ENCODE results near the gene CELF2.

CELF2 gene

DNA sequence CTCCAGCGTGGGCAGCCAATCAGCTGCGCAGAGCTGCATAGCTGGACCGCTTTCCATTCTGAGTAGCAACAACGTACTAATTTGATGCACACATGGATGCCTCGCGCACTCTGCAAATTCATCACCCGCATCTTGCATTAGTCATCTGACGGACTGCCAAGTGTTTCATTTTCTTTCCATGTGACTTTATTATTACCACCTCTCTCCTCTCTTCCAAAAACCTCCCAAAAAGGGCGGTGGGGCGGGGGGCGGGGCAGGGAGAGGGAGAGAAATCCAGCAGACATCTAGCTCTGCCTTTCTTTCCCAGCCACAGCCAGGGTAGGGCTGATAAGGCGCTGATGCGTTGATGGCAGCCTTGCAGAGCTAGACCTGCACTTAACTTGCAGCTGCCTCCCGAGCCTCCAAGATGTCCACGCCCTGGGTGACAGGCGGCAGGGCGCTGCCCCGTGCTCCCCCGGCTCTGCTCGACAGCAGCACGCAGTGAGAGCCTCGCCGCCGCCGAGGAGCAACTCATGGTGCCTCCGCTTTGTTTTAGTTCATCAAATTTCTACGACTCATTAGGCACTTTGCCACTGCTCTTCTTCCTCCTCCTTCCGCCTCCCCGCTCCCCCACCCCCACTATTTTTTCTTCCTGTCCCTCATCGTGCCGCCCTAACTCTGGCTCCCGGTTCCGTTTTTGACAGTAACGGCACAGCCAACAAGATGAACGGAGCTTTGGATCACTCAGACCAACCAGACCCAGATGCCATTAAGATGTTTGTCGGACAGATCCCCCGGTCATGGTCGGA is 147.3 kb downstream of the CELF2 start:
- Histone ChIP-seq H3K4me3 (ENCODE audit: low read depth, low read length) (peak overlapping the region; percentile 90), H2AFZ (ENCODE audit: low read length, unreplicated experiment) (peak overlapping the region; percentile 77)

DNA sequence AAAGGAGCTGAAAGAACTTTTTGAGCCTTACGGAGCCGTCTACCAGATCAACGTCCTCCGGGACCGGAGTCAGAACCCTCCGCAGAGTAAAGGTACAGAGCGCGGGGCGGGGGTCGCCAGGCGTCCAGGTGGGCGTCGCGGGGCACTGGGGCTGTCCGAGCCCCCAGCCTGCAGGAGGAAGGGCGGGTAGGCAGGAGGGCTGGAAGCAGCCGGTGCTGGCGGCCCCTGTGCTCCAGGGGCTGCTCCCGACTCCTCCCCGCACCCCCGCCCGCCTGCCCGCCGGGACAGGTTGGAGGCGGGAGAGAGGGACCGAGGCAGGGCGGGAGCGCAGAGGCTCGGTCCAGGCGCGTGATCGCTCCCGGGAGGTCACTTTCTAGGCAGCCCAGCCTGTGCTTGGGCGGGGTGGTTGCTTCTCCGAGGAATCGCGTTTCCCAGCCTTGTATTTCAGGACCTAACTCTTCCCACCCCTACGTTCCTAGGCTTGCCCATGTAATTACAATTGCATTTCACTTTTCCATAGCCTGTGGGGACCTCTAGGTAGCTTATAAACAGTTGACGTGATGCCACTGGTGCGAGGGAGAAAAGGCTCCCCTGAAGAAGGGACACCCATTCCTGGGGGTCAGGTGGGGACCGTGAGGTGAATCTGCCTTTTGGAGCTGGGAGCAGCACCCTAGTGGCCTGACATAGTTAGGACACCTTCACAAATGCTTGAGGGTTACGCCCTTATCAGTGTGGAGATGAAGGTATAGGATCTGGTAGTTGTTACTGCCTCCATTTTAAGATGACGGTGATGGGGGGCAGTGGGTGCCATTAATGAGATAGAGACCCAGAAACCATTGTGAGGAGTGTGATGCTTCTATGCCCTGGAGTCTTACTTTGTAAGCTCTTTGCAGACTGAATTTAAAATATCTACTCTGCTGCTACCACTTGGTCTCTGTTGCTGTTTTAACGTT is 148.2 kb downstream of the CELF2 start:
- Histone ChIP-seq H3K27ac (ENCODE audit: low read depth, low read length) (peak overlapping the region; percentile 47; the same call in 1 of the 2 replicates), H2AFZ (ENCODE audit: low read length, unreplicated experiment) (peak overlapping the region; percentile 77), H3K4me1 (ENCODE audit: control insufficient read depth, insufficient read depth, low read length, unreplicated experiment) (peaks cover 3% of the 10 kb centered on the region), H3K4me3 (ENCODE audit: low read depth, low read length) (peak overlapping the region; percentile 90), H3K36me3 (ENCODE audit: insufficient read depth, low read length) (no peaks in the 10 kb centered on the region), H3K79me2 (ENCODE audit: control insufficient read depth, insufficient read depth, low read length, unreplicated experiment) (no peaks in the 10 kb centered on the region), H3K27me3 (ENCODE audit: insufficient read depth, low read length) (no peaks in the 10 kb centered on the region)

More for the DNA sequence above, 147.3 kb downstream of the CELF2 start:
- no peaks in the 10 kb centered on the region for H3K27me3 ChIP-seq (ENCODE audit: insufficient read depth, low read length)
- no peaks in the 10 kb centered on the region for H3K36me3 ChIP-seq (ENCODE audit: insufficient read depth, low read length)
- peaks cover 3% of the 10 kb centered on the region for H3K4me1 ChIP-seq (ENCODE audit: control insufficient read depth, insufficient read depth, low read length, unreplicated experiment)
- H3K27ac ChIP-seq (ENCODE audit: low read depth, low read length): peak overlapping the region; percentile 47; the same call in 1 of the 2 replicates
- H3K79me2 ChIP-seq (ENCODE audit: control insufficient read depth, insufficient read depth, low read length, unreplicated experiment): no peaks in the 10 kb centered on the region

DNA sequence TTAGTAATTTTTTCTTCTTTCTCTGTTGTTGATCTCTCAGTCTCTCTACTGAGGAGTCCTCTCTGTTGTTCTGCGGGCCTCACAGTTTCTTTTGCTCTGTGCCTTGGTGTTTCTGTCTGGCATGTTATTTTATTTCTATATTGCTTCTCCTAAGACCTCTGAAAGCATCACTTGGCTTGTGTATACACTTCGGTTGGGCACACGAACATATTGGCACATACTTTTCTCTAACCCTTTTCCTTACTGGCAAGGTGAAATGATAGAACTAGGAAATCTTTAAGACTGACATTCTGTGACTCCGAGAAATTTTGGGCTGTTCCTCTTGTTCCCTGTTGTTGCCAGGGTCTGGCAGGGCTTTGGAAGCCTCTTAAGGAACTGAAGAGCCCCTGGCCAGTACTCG is 148.9 kb downstream of the CELF2 start:
- H3K79me2 ChIP-seq (ENCODE audit: control insufficient read depth, insufficient read depth, low read length, unreplicated experiment): no peaks in the 10 kb centered on the region
- H2AFZ ChIP-seq (ENCODE audit: low read length, unreplicated experiment): no peak overlapping the region
- H3K27ac ChIP-seq (ENCODE audit: low read depth, low read length): no peak overlapping the region
- no peaks in the 10 kb centered on the region for H3K36me3 ChIP-seq (ENCODE audit: insufficient read depth, low read length)
- no peaks in the 10 kb centered on the region for H3K27me3 ChIP-seq (ENCODE audit: insufficient read depth, low read length)
- peak overlapping the region; percentile 90 for H3K4me3 ChIP-seq (ENCODE audit: low read depth, low read length)
- peaks cover 3% of the 10 kb centered on the region for H3K4me1 ChIP-seq (ENCODE audit: control insufficient read depth, insufficient read depth, low read length, unreplicated experiment)

DNA sequence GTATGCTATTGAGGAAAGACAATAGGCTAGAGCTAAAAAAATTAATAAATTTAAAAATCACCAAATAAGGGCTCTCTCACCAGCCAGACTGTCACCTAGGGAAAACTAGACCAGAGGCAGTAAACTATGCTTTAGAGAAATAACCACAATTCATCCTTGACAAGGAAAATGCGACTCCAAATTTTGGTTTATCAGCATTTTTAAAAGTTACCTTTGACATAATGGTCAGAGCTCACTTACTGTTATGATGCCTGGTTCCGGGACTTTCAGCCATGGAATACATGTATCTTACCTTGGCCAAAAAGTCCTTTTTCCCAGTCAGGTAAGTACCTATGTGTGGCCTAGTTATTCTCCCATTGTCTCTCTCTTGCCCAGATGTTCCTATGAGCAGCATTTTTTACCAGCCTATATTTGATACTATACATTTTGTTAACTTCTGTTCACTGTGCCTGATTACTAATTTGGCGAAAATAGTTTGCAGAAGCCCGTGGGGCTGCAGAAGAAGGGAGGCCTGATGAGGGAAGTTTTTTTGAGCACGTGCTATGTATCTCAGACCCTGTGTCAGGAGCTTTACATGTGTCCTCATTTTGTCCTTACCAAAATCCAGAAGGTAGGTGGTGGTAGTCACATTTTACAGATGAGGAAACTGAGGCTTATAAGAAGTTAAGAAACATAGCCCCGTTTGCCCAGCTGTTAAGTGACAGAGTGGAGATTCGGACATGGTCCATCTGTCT is 149.7 kb downstream of the CELF2 start:
- H3K4me3 ChIP-seq (ENCODE audit: low read depth, low read length): no peak overlapping the region
- no peaks in the 10 kb centered on the region for H3K36me3 ChIP-seq (ENCODE audit: insufficient read depth, low read length)
- H3K4me1 ChIP-seq (ENCODE audit: control insufficient read depth, insufficient read depth, low read length, unreplicated experiment): peaks cover 3% of the 10 kb centered on the region
- no peak overlapping the region for H3K27ac ChIP-seq (ENCODE audit: low read depth, low read length)
- no peaks in the 10 kb centered on the region for H3K27me3 ChIP-seq (ENCODE audit: insufficient read depth, low read length)
- no peaks in the 10 kb centered on the region for H3K79me2 ChIP-seq (ENCODE audit: control insufficient read depth, insufficient read depth, low read length, unreplicated experiment)
- no peak overlapping the region for H2AFZ ChIP-seq (ENCODE audit: low read length, unreplicated experiment)

DNA sequence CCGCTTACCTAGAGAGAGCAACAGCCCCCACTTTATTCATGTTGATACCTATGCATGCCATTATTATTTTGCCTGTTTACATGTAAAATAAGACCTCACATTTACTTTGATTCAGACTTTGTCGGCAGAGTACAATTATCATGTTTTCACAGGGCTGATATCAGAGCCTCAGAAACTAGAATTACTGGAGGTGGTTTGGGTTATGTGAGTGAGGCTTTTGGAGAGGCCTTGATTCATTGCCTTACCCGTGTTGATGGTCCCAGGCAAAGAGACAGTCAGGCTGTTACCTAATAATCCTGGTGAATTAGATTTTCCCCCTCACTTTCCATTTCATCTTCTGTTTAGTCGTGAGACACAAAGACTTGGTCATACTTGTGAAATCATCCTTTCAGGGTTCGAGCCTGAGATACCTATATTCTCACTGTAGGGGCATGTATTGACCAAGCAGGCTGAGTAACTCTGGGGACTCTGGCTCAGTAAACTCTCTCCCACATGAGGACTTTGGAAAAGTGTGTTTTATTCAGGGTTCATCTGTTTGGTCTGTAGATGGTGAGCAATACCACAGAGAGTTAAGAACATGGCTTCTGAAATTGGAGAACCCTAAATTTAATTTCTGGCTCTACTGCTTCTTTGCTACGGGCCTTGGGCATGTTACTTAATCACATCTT is 150.9 kb downstream of the CELF2 start:
- no peak overlapping the region for H3K4me3 ChIP-seq (ENCODE audit: low read depth, low read length)
- no peaks in the 10 kb centered on the region for H3K27me3 ChIP-seq (ENCODE audit: insufficient read depth, low read length)
- H3K79me2 ChIP-seq (ENCODE audit: control insufficient read depth, insufficient read depth, low read length, unreplicated experiment): no peaks in the 10 kb centered on the region
- H3K4me1 ChIP-seq (ENCODE audit: control insufficient read depth, insufficient read depth, low read length, unreplicated experiment): peaks cover 3% of the 10 kb centered on the region
- no peak overlapping the region for H3K27ac ChIP-seq (ENCODE audit: low read depth, low read length)
- no peaks in the 10 kb centered on the region for H3K36me3 ChIP-seq (ENCODE audit: insufficient read depth, low read length)
- no peak overlapping the region for H2AFZ ChIP-seq (ENCODE audit: low read length, unreplicated experiment)

DNA sequence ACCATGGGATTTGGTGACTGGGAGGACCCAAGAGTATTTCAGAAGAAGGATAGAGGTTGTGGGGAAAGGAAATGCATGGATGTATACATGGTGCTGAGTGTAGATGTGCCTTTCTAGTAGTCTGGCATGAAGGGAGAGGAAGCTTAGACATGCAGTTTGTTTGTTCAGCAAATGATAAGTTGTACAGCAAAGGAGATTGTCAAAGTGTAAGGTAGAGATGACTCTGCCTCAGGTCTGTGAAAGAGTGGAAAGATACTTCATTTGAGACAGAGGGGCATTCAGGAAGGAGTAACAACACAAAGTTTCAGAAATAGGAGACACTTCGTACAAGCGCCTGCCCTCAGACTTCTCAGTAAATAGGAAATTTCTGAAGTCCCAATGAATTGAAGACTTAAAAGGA is 152.3 kb downstream of the CELF2 start:
- no peaks in the 10 kb centered on the region for H3K4me1 ChIP-seq (ENCODE audit: control insufficient read depth, insufficient read depth, low read length, unreplicated experiment)
- H3K4me3 ChIP-seq (ENCODE audit: low read depth, low read length): no peak overlapping the region
- H3K36me3 ChIP-seq (ENCODE audit: insufficient read depth, low read length): no peaks in the 10 kb centered on the region
- no peak overlapping the region for H3K27ac ChIP-seq (ENCODE audit: low read depth, low read length)
- H2AFZ ChIP-seq (ENCODE audit: low read length, unreplicated experiment): no peak overlapping the region
- H3K79me2 ChIP-seq (ENCODE audit: control insufficient read depth, insufficient read depth, low read length, unreplicated experiment): no peaks in the 10 kb centered on the region
- no peaks in the 10 kb centered on the region for H3K27me3 ChIP-seq (ENCODE audit: insufficient read depth, low read length)

DNA sequence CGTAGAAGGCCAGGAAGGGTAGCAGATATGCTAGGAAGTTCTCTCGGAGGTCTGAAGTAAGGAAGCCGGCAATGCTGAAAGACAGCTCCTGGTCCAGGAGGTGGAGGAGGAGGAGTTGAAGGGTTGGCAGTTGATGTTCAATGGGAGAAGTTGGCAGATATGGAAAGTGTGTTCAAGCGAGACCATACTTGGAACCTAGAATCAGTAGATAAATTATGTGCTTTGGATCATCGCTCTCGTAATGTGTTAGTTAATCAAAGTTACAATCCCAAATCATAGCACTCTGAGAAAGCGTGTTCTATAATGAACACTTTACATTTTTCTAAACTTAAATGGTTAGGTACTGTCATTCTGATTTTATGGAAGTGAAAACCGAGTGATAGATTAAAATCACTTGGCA is 152.9 kb downstream of the CELF2 start:
- Histone ChIP-seq H3K4me3 (ENCODE audit: low read depth, low read length) (no peak overlapping the region), H2AFZ (ENCODE audit: low read length, unreplicated experiment) (no peak overlapping the region), H3K36me3 (ENCODE audit: insufficient read depth, low read length) (no peaks in the 10 kb centered on the region), H3K27ac (ENCODE audit: low read depth, low read length) (no peak overlapping the region), H3K27me3 (ENCODE audit: insufficient read depth, low read length) (no peaks in the 10 kb centered on the region), H3K4me1 (ENCODE audit: control insufficient read depth, insufficient read depth, low read length, unreplicated experiment) (no peaks in the 10 kb centered on the region), H3K79me2 (ENCODE audit: control insufficient read depth, insufficient read depth, low read length, unreplicated experiment) (no peaks in the 10 kb centered on the region)

DNA sequence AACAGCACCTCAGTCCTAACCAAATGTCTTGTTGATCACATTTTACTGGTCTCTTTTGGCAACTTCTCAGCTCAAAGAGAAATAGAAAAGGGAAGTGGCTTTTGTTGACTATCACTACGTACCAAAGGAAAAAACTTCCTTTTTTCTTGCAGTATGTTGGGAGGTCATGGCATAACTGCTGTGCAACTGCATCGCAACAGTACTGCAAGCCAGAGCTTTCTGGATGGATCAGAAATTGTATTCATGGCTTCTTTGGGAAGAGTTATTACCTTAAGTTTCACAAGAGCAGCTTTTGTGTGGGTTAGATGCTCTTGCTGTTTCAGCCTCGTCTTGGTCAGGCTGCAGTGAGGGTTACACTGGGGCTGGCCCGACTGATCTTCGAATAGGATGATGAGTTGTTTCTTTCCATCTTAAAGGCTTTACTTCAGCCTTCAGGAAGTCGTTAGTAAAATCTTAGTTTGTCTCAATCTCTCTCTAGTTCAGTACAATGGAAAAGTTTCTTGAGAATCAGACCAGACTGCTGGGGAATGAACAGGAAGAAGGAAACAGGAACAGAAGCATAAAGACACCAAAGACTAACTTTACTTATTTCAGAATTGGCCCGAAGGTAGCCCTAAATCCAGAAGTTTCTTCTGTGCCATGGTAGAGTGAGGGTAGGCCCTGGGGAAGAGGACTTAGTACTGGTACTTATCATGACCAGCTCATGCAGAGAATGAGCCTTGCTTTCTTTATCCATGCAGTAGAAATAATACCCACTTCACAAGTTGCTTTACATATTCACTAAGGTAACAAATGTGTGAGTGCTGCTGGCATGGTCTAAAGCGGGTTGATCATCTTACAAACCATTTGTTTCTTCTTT is 153.6 kb downstream of the CELF2 start:
- Histone ChIP-seq H3K4me1 (ENCODE audit: control insufficient read depth, insufficient read depth, low read length, unreplicated experiment) (no peaks in the 10 kb centered on the region), H3K4me3 (ENCODE audit: low read depth, low read length) (no peak overlapping the region), H3K79me2 (ENCODE audit: control insufficient read depth, insufficient read depth, low read length, unreplicated experiment) (no peaks in the 10 kb centered on the region), H3K27me3 (ENCODE audit: insufficient read depth, low read length) (no peaks in the 10 kb centered on the region), H2AFZ (ENCODE audit: low read length, unreplicated experiment) (no peak overlapping the region), H3K27ac (ENCODE audit: low read depth, low read length) (no peak overlapping the region), H3K36me3 (ENCODE audit: insufficient read depth, low read length) (no peaks in the 10 kb centered on the region)

DNA sequence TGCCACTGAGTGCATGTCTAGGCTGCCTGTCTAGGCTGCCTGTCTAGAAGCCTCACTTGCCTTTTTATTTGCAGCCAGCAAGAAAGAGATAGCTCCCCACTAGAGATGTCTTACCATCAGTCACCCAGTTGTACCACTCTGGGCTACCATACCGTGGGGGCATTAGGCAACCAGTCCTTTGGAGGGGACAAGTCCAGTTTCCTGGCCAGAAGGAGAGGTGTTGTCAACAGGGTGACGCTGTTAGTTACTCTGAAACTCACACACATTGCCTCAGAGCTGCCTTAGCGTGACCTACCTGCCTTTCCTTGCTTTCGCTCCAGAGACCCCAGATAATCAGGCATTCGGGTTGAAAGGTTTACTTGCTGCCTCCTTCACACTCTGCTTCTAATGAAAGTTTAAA is 155.4 kb downstream of the CELF2 start:
- no peaks in the 10 kb centered on the region for H3K36me3 ChIP-seq (ENCODE audit: insufficient read depth, low read length)
- H3K4me1 ChIP-seq (ENCODE audit: control insufficient read depth, insufficient read depth, low read length, unreplicated experiment): no peaks in the 10 kb centered on the region
- H3K27me3 ChIP-seq (ENCODE audit: insufficient read depth, low read length): no peaks in the 10 kb centered on the region
- H2AFZ ChIP-seq (ENCODE audit: low read length, unreplicated experiment): no peak overlapping the region
- H3K27ac ChIP-seq (ENCODE audit: low read depth, low read length): no peak overlapping the region
- H3K79me2 ChIP-seq (ENCODE audit: control insufficient read depth, insufficient read depth, low read length, unreplicated experiment): no peaks in the 10 kb centered on the region
- H3K4me3 ChIP-seq (ENCODE audit: low read depth, low read length): no peak overlapping the region

Data from ACC112 (cell line).